Measurements from ENCODE around the gene STAM. TPM values are rescaled to one million over a fixed set of nuclear protein-coding genes. Genes with fewer than 3 reads are reported as not detected.

STAM gene
- total and polyA plus RNA-seq, 10 of the 15 experiments (the other 5 are each of a cell fraction or from before 2014, with no cell fraction given), result 8.8 to 15.9 (median 14.4) TPM

DNA sequence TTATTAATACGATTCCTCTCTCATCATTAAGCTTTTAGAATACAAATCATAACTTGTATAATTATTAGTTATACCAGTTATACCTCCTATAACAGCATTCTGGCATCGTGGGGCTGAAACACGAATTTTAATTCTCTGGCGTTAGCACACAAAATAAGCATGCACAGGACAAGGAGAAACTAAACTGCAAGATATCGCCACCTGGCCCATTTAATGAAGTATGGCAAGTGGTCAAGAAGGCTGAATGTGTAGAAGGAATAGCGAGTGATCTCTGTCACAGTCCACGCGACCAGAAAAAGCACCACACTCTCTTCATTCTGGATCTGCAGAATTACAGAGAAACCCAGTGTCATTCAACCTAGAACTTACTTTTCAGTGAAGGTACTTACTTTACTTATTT is 44.9 kb upstream of the STAM start (continued):
- TF ChIP-seq, protein P1, sequence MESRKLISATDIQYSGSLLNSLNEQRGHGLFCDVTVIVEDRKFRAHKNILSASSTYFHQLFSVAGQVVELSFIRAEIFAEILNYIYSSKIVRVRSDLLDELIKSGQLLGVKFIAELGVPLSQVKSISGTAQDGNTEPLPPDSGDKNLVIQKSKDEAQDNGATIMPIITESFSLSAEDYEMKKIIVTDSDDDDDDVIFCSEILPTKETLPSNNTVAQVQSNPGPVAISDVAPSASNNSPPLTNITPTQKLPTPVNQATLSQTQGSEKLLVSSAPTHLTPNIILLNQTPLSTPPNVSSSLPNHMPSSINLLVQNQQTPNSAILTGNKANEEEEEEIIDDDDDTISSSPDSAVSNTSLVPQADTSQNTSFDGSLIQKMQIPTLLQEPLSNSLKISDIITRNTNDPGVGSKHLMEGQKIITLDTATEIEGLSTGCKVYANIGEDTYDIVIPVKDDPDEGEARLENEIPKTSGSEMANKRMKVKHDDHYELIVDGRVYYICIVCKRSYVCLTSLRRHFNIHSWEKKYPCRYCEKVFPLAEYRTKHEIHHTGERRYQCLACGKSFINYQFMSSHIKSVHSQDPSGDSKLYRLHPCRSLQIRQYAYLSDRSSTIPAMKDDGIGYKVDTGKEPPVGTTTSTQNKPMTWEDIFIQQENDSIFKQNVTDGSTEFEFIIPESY (IDR thresholded peaks at IDR 0.05), result no peak
- TF ChIP-seq, protein P2, sequence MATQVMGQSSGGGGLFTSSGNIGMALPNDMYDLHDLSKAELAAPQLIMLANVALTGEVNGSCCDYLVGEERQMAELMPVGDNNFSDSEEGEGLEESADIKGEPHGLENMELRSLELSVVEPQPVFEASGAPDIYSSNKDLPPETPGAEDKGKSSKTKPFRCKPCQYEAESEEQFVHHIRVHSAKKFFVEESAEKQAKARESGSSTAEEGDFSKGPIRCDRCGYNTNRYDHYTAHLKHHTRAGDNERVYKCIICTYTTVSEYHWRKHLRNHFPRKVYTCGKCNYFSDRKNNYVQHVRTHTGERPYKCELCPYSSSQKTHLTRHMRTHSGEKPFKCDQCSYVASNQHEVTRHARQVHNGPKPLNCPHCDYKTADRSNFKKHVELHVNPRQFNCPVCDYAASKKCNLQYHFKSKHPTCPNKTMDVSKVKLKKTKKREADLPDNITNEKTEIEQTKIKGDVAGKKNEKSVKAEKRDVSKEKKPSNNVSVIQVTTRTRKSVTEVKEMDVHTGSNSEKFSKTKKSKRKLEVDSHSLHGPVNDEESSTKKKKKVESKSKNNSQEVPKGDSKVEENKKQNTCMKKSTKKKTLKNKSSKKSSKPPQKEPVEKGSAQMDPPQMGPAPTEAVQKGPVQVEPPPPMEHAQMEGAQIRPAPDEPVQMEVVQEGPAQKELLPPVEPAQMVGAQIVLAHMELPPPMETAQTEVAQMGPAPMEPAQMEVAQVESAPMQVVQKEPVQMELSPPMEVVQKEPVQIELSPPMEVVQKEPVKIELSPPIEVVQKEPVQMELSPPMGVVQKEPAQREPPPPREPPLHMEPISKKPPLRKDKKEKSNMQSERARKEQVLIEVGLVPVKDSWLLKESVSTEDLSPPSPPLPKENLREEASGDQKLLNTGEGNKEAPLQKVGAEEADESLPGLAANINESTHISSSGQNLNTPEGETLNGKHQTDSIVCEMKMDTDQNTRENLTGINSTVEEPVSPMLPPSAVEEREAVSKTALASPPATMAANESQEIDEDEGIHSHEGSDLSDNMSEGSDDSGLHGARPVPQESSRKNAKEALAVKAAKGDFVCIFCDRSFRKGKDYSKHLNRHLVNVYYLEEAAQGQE (IDR thresholded peaks at IDR 0.05; ENCODE audit: low read depth, low read length), result no peak

DNA sequence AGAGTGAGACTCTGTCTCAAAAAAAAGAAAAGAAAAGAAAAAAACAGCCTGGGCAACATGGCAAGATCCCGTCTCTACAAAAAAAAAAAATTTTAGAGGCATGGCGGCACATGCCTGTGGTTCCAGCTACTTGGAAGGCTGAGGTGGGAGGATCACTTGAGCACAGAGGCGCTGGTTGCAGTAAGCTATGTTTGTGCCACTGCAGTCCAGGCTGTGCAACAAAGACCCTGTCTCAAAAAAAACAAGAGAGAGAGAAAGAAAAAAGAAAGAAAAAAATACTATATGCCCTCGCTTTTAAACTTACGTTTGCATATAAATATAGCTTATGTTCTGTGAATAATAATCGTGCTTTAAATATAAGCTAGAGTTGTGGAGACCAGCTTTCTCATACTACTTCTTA is 38.0 kb upstream of the STAM start:
- no peak for ATAC-seq
- no peak overlapping the region for H3K4me2 ChIP-seq (ENCODE audit: control insufficient read depth, insufficient read depth)
- H3K4me1 ChIP-seq (ENCODE audit: control insufficient read depth, insufficient read depth, low read length), result no peaks in the 10 kb centered on the region
- no peaks in the 10 kb centered on the region for H4K20me1 ChIP-seq (ENCODE audit: control insufficient read depth, insufficient read depth)
- DNase-seq (ENCODE audit: low read depth, low spot score), result no peak
- H3K9me3 ChIP-seq (replicated peaks; ENCODE audit: control insufficient read depth, insufficient read depth, low read length), result no peaks in the 10 kb centered on the region
- intact Hi-C loops (cut with micrococcal nuclease; ENCODE audit: unreplicated experiment), result loop anchor here (5.0 kb wide), 1 partner anchor 631 kb away; no protein-coding TSS in a partner anchor
- no peak overlapping the region for H3K9ac ChIP-seq (ENCODE audit: control insufficient read depth, insufficient read depth, low read length)
- in situ Hi-C loops (cut with MboI), result loop anchor here (5.0 to 10.0 kb wide), 3 partner anchors 136 to 619 kb away; no protein-coding TSS in a partner anchor
- H3K27me3 ChIP-seq (replicated peaks in 1 of 2; ENCODE audit: control insufficient read depth in 2 of 2, insufficient read depth in 2 of 2, low read length in 1 of 2), result no peaks in the 10 kb centered on the region
- H3K36me3 ChIP-seq (ENCODE audit: control insufficient read depth in 2 of 2, insufficient read depth in 2 of 2, low read length in 1 of 2), result no peaks in the 10 kb centered on the region
- ChIA-PET CTCF (interaction anchor here (0.7 to 5.9 kb wide), 14 partner anchors 11 to 711 kb away, joined by 3 to 61 read pairs (median 3); no protein-coding TSS in a partner anchor), POLR2A (no interaction called here), RAD21 (ENCODE audit: unreplicated experiment) (interaction anchor here (0.8 to 1.5 kb wide), 6 partner anchors 53 to 199 kb away, joined by 3 to 4 read pairs (median 4); no protein-coding TSS in a partner anchor), SMC1A (ENCODE audit: uncharacterized antibody, unreplicated experiment) (interaction anchor here (0.6 to 1.7 kb wide), 9 partner anchors 10 to 605 kb away, joined by 3 to 7 read pairs (median 4); no protein-coding TSS in a partner anchor)
- TF ChIP-seq PML (IDR thresholded peaks at IDR 0.05; ENCODE audit: low read length), result no peak
- 37% methylated on average over 5 of the region's 6 CpGs for WGBS (ENCODE audit: insufficient coverage, insufficient replicate concordance, low lambda C conversion rate, missing lambda C conversion rate)
- H2AFZ ChIP-seq (ENCODE audit: control insufficient read depth, low read depth, low read length), result no peak overlapping the region
- no peak for FAIRE-seq
- H3K27ac ChIP-seq (ENCODE audit: control insufficient read depth, insufficient read depth), result no peak overlapping the region
- H3K79me2 ChIP-seq (ENCODE audit: control insufficient read depth, insufficient read depth, low read length), result no peaks in the 10 kb centered on the region
- no peak overlapping the region for H3K4me3 ChIP-seq
- BruUV-seq (replicated peaks), result no TSS peak
